H1 (cell line): Measurements from ENCODE around the gene CYP11A1. TPM values are rescaled to one million over a fixed set of nuclear protein-coding genes. Genes with fewer than 3 reads are reported as not detected.

Experiments used
- CTCF ChIA-PET: fragments of 300-600 bp; sonication (Branson Sonifier 250); formaldehyde crosslinking; loops from one replicate; lab custom pipeline; 2021; ENCODE audit not compliant: partially characterized antibody; lab: Charles Lee
- POLR2A ChIA-PET: fragments of 300-600 bp; sonication (Branson Sonifier 250); formaldehyde crosslinking; loops from one replicate; lab custom pipeline; 2021; ENCODE audit warnings: inconsistent platforms; ENCODE audit not compliant: partially characterized antibody; lab: Charles Lee
- DNase-seq, 2 experiments: peaks; one replicate each; pipeline versions ENCODE4 v3.0.0 to v3.0.0-alpha.2; 2010 to 2022; ENCODE audit warnings: low spot score in 2 of 2, low read depth in 1 of 2, mixed read lengths in 1 of 2
- FAIRE-seq: peaks from 2 replicates; lab custom pipeline; 2011; peaks lifted over from hg19 to GRCh38; lab: Jason Lieb, UNC
- H2AFZ ChIP-seq: 2 replicates; pipeline ENCODE4 v1.8.1; 2012; ENCODE audit warnings: low read length, inconsistent platforms
- H2AK5ac ChIP-seq: 2 replicates; pipeline ENCODE4 v1.6.1; 2013; ENCODE audit warnings: low read depth, low read length
- H2BK120ac ChIP-seq: replicated peaks from 2 replicates; pipeline ENCODE3; 2013; ENCODE audit warnings: low read depth, low read length, inconsistent platforms
- H2BK12ac ChIP-seq: 2 replicates; pipeline ENCODE4 v1.6.1; 2013; ENCODE audit warnings: low read depth, low read length
- H2BK15ac ChIP-seq: 2 replicates; pipeline ENCODE4 v1.6.1; 2013; ENCODE audit warnings: low read length
- H2BK20ac ChIP-seq: 2 replicates; pipeline ENCODE4 v1.6.1; 2013; ENCODE audit warnings: low read length
- H2BK5ac ChIP-seq: 2 replicates; pipeline ENCODE4 v1.6.1; 2013; ENCODE audit warnings: low read depth, low read length
- H3K14ac ChIP-seq: 2 replicates; pipeline ENCODE4 v1.6.1; 2013; ENCODE audit warnings: inconsistent platforms; ENCODE audit not compliant: insufficient read length
- H3K18ac ChIP-seq: 2 replicates; pipeline ENCODE4 v1.6.1; 2013; ENCODE audit warnings: low read length; ENCODE audit errors: extremely low read depth
- H3K23ac ChIP-seq: 2 replicates; pipeline ENCODE4 v1.6.1; 2013; ENCODE audit warnings: inconsistent platforms; ENCODE audit not compliant: insufficient read length
- H3K23me2 ChIP-seq: 2 replicates; pipeline ENCODE4 v1.6.1; 2013; ENCODE audit warnings: low read depth, low read length
- H3K27ac ChIP-seq: 2 replicates; pipeline ENCODE4 v1.6.1; 2011; ENCODE audit warnings: low read depth, low read length, inconsistent platforms
- H3K27me3 ChIP-seq, 4 experiments: replicated peaks in 1 of 4; 1 replicate in 1 of 4; 2 replicates in 3 of 4; pipeline versions ENCODE4 v1.6.1 to v1.8.1; 2011 to 2013; ENCODE audit warnings: low read length in 3 of 4, mild to moderate bottlenecking in 3 of 4, inconsistent platforms in 2 of 4, mixed read lengths in 2 of 4, moderate library complexity in 1 of 4; ENCODE audit not compliant: control insufficient read depth in 3 of 4, insufficient read depth in 3 of 4; ENCODE audit errors: extremely low read depth in 1 of 4
- H3K36me3 ChIP-seq, 4 experiments: 2 replicates each; pipeline versions ENCODE4 v1.6.1 to v1.8.1; 2011 to 2013; ENCODE audit warnings: mild to moderate bottlenecking in 4 of 4, low read length in 3 of 4, moderate library complexity in 2 of 4, control low read depth in 1 of 4, inconsistent platforms in 1 of 4; ENCODE audit not compliant: insufficient read depth in 4 of 4, control insufficient read depth in 2 of 4
- H3K4ac ChIP-seq: replicated peaks from 2 replicates; pipeline ENCODE3; 2013; ENCODE audit warnings: low read length, low read depth, mixed read lengths, inconsistent platforms; ENCODE audit not compliant: insufficient read length
- H3K4me1 ChIP-seq, 4 experiments: replicated peaks in 1 of 4; 1 replicate in 1 of 4; 2 replicates in 3 of 4; pipeline versions ENCODE4 v1.6.1 to v1.8.1; 2011 to 2013; ENCODE audit warnings: low read length in 3 of 4, inconsistent platforms in 2 of 4, mixed read lengths in 1 of 4; ENCODE audit not compliant: insufficient read depth in 4 of 4, control insufficient read depth in 3 of 4
- H3K4me2 ChIP-seq, 2 experiments: 2 replicates each; pipeline versions ENCODE4 v1.6.1 to v1.8.1; 2011 to 2013; ENCODE audit warnings: low read depth in 2 of 2, low read length in 2 of 2, control low read depth in 1 of 2, inconsistent platforms in 1 of 2, mild to moderate bottlenecking in 1 of 2; ENCODE audit not compliant: insufficient read depth in 1 of 2
- H3K4me3 ChIP-seq, 4 experiments: fragments of 200-600, 300-600 bp in 1 of 4; sonication (generic), shearing (Covaris generic), sonication (Bioruptor Twin) in 1 of 4; 2 replicates each; pipeline versions ENCODE4 v1.5.1 to v1.8.1; 2011 to 2016; ENCODE audit warnings: low read length in 4 of 4, low read depth in 3 of 4, control low read depth in 2 of 4, inconsistent platforms in 2 of 4, mild to moderate bottlenecking in 2 of 4, mixed read lengths in 1 of 4, moderate library complexity in 1 of 4; ENCODE audit not compliant: insufficient read depth in 2 of 4; ENCODE audit errors: extremely low read depth in 1 of 4
- H3K56ac ChIP-seq: replicated peaks from 2 replicates; pipeline ENCODE3; 2013; ENCODE audit warnings: low read depth, mild to moderate bottlenecking, mixed read lengths, low read length, inconsistent platforms; ENCODE audit not compliant: insufficient read length
- H3K79me1 ChIP-seq: 2 replicates; pipeline ENCODE4 v1.6.1; 2013; ENCODE audit warnings: low read depth, low read length, control low read depth
- H3K79me2 ChIP-seq, 2 experiments: 2 replicates each; pipeline versions ENCODE4 v1.6.1 to v1.8.1; 2012 to 2013; ENCODE audit warnings: low read length in 2 of 2, mild to moderate bottlenecking in 2 of 2, inconsistent platforms in 1 of 2; ENCODE audit not compliant: insufficient read depth in 2 of 2, control insufficient read depth in 1 of 2
- H3K9ac ChIP-seq, 4 experiments: replicated peaks in 1 of 4; 1 replicate in 1 of 4; 2 replicates in 3 of 4; pipeline versions ENCODE4 v1.6.1 to v1.8.1; 2011 to 2013; ENCODE audit warnings: low read depth in 3 of 4, low read length in 3 of 4, control low read depth in 2 of 4, mild to moderate bottlenecking in 2 of 4, moderate library complexity in 2 of 4, inconsistent platforms in 1 of 4; ENCODE audit errors: extremely low read depth in 1 of 4
- H3K9me3 ChIP-seq, 2 experiments: 2 replicates each; pipeline versions ENCODE4 v1.6.1 to v1.8.1; 2012 to 2013; ENCODE audit warnings: mild to moderate bottlenecking in 2 of 2, moderate library complexity in 2 of 2, control low read depth in 1 of 2, inconsistent platforms in 1 of 2, low read depth in 1 of 2, low read length in 1 of 2, mixed read lengths in 1 of 2; ENCODE audit not compliant: insufficient read depth in 2 of 2
- H4K20me1 ChIP-seq, 2 experiments: replicated peaks in 1 of 2; 2 replicates each; pipeline versions ENCODE3 to v1.8.1; 2011 to 2013; ENCODE audit warnings: inconsistent platforms in 2 of 2, low read length in 2 of 2, mild to moderate bottlenecking in 1 of 2; ENCODE audit not compliant: insufficient read depth in 2 of 2, control insufficient read depth in 1 of 2
- H4K5ac ChIP-seq: 2 replicates; pipeline ENCODE4 v1.6.1; 2013; ENCODE audit warnings: low read length, low read depth, mixed read lengths, inconsistent platforms; ENCODE audit not compliant: insufficient read length
- H4K8ac ChIP-seq: 2 replicates; pipeline ENCODE4 v1.8.0; 2013; ENCODE audit warnings: mild to moderate bottlenecking, moderate library complexity, low read length, inconsistent platforms; ENCODE audit not compliant: insufficient read depth; ENCODE audit errors: extremely low read depth
- H4K91ac ChIP-seq: replicated peaks from 2 replicates; pipeline ENCODE3; 2013; ENCODE audit warnings: low read length, mixed read lengths, inconsistent platforms; ENCODE audit not compliant: insufficient read length
- ATF2 ChIP-seq: IDR thresholded peaks from 2 replicates; pipeline ENCODE4 v1.6.1; 2012; ENCODE audit warnings: low read length, inconsistent platforms
- BCL11A ChIP-seq, 2 experiments: IDR thresholded peaks; one replicate each; pipeline ENCODE4 v1.6.1; 2011; ENCODE audit warnings: low read depth in 2 of 2, low read length in 2 of 2, mild to moderate bottlenecking in 2 of 2
- CHD2 ChIP-seq: IDR thresholded peaks from 2 replicates; pipeline ENCODE4 v1.6.1; 2012; ENCODE audit warnings: low read length, improper control_type of control experiment
- CTCF ChIP-seq, 3 experiments: IDR thresholded peaks; 1 replicate in 2 of 3; 2 replicates in 1 of 3; pipeline versions ENCODE4 v1.5.1 to v1.6.1; 2011; ENCODE audit warnings: low read length in 3 of 3, mild to moderate bottlenecking in 3 of 3, inconsistent platforms in 2 of 3, low read depth in 1 of 3, moderate library complexity in 1 of 3; ENCODE audit not compliant: insufficient read depth in 1 of 3; ENCODE audit errors: control extremely low read depth in 1 of 3
- EP300 ChIP-seq, 2 experiments: IDR thresholded peaks; 1 replicate in 1 of 2; 2 replicates in 1 of 2; pipeline ENCODE4 v1.6.1; 2011 to 2012; ENCODE audit warnings: low read depth in 2 of 2, low read length in 2 of 2, mild to moderate bottlenecking in 2 of 2, borderline replicate concordance in 1 of 2, inconsistent platforms in 1 of 2, moderate library complexity in 1 of 2
- SIRT6 ChIP-seq: IDR thresholded peaks from one replicate; pipeline ENCODE4 v1.7.1; 2012; ENCODE audit warnings: low read length, inconsistent platforms
- WGBS, 2 experiments: shearing (Covaris generic) in 1 of 2; methylation state at CpG; one replicate each; pipeline versions ENCODE4 v1.1.6 to v1.1.7; 2013 to 2015; ENCODE audit warnings: low lambda C conversion rate in 2 of 2, mixed read lengths in 2 of 2, inconsistent platforms in 1 of 2, low coverage in 1 of 2, missing lambda C conversion rate in 1 of 2; ENCODE audit not compliant: insufficient replicate concordance in 2 of 2, insufficient coverage in 1 of 2, insufficient read length in 1 of 2; ENCODE audit errors: extremely low coverage in 1 of 2, missing lambda C conversion rate in 1 of 2; 5-methylcytosine and 5-hydroxymethylcytosine counted together
- polyA plus RNA-seq, 7 experiments: library from polyadenylated mRNA; depleted of rRNA in 3 of 7; stranded (reverse) in 5 of 7; unstranded in 2 of 7; fragments of >200 nt in 5 of 7; fragments of 200-250 nt in 2 of 7; gene quantifications; 1 replicate in 5 of 7; 2 replicates in 1 of 7; 4 replicates in 1 of 7; pipeline versions ENCODE4 v1.2.1 to v1.2.3, GENCODE V29; 2011 to 2013; ENCODE audit warnings: missing spikeins in 2 of 7, mixed read lengths in 2 of 7
- total RNA-seq: library from RNA; stranded (reverse); fragmentation: NEBNext Ultra II Directional; extraction: Animal tissue kit (Norgen Biotek cat#: 25700); gene quantifications from 2 replicates; pipeline ENCODE4 v1.2.1, GENCODE V29; 2021

The CYP11A1 gene
- total and polyA plus RNA-seq, 2 of the 8 experiments (the other 6 are each of a cell fraction or from before 2014, with no cell fraction given): 1.9 to 7.2 TPM

- Histone ChIP-seq H4K5ac (no peak overlapping the region), H4K91ac (no peak overlapping the region), H3K14ac (no peak overlapping the region), H3K9me3 (no peaks in the 10 kb centered on the region), H4K20me1 (no peaks in the 10 kb centered on the region), H2BK20ac (no peak overlapping the region), H3K18ac (no peak overlapping the region), H2BK15ac (no peak overlapping the region), H2BK12ac (no peak overlapping the region), H4K8ac (no peak overlapping the region), H3K79me2 (no peaks in the 10 kb centered on the region), H3K9ac (no peak overlapping the region), H3K4me2 (no peak overlapping the region), H3K23me2 (no peaks in the 10 kb centered on the region), H3K56ac (no peak overlapping the region), H3K36me3 (no peaks in the 10 kb centered on the region; a peak in 1 of 8 replicates), H3K27ac (no peak overlapping the region), H2AK5ac (no peak overlapping the region), H2BK5ac (no peak overlapping the region), H3K4me3 (no peak overlapping the region), H3K4ac (no peak overlapping the region), H2AFZ (no peak overlapping the region), H3K27me3 (no peaks in the 10 kb centered on the region), H2BK120ac (no peak overlapping the region), H3K4me1 (no peaks in the 10 kb centered on the region; a peak in 1 of 7 replicates), H3K23ac (no peak overlapping the region), H3K79me1 (no peaks in the 10 kb centered on the region)
- ChIA-PET POLR2A (interaction anchor here (1.4 kb wide), 1 partner anchor 10 kb away, joined by 4 read pairs; no protein-coding TSS in a partner anchor), CTCF (interaction anchor here (1.1 to 9.4 kb wide), 6 partner anchors 9 to 372 kb away, joined by 3 to 75 read pairs (median 3); no protein-coding TSS in a partner anchor)
- FAIRE-seq: no peak
- DNase-seq: no peak
- WGBS, 2 experiments: 89% methylated on average over 9 of the region's 9 CpGs; no CpG with 5 or more reads in 1 of the 2 experiments
- TF ChIP-seq CTCF (IDR thresholded peaks at IDR 0.05; ENCODE audit: control extremely low read depth in 1 of 3, insufficient read depth in 1 of 3, low read depth in 1 of 3, low read length in 3 of 3): no peak
- TF ChIP-seq SIRT6: no peak
- TF ChIP-seq BCL11A (IDR thresholded peaks at IDR 0.05; ENCODE audit: low read depth in 2 of 2, low read length in 2 of 2): no peak
- no peak for TF ChIP-seq CHD2
- TF ChIP-seq ATF2: no peak
- TF ChIP-seq EP300 (IDR thresholded peaks at IDR 0.05; ENCODE audit: borderline replicate concordance in 1 of 2, low read depth in 2 of 2, low read length in 2 of 2): no peak
Observed at GRCh38 chr15:74336061-74337005, 31.1 kb downstream of the CYP11A1 start.
